ENCODE results near the gene CELA2A. TPM values are rescaled to one million over a fixed set of nuclear protein-coding genes. Genes with fewer than 3 reads are reported as not detected.

Gene CELA2A
- total RNA-seq, 1 experiment from 2014 or later, result not detected

- Histone ChIP-seq H3K27ac (ENCODE audit: low read length) (no peak overlapping the region), H3K9me3 (ENCODE audit: low read length) (no peaks in the 10 kb centered on the region), H3K4me2 (ENCODE audit: low read length) (no peak overlapping the region), H3K9ac (ENCODE audit: low read length) (no peak overlapping the region), H3K4me3 (ENCODE audit: low read length) (no peak overlapping the region), H3K36me3 (ENCODE audit: low read depth, low read length) (no peaks in the 10 kb centered on the region), H3F3A (ENCODE audit: low read length, unreplicated experiment) (no peaks in the 10 kb centered on the region), H3K9me2 (replicated peaks; ENCODE audit: low read length) (no peaks in the 10 kb centered on the region), H2AFZ (ENCODE audit: low read length) (no peak overlapping the region), H3K79me2 (ENCODE audit: low read length) (no peaks in the 10 kb centered on the region), H4K20me1 (ENCODE audit: low read length) (no peaks in the 10 kb centered on the region), H3K4me1 (ENCODE audit: insufficient read depth, low read length) (peaks cover 8% of the 10 kb centered on the region), H3K27me3 (ENCODE audit: low read length) (no peaks in the 10 kb centered on the region)
- CTCF ChIA-PET, result no interaction called here
- TF ChIP-seq EZH2phosphoT487 (IDR thresholded peaks at IDR 0.05; ENCODE audit: borderline replicate concordance, low read length) (no peak), CTCF (conservative IDR thresholded peaks at IDR 0.05; ENCODE audit: low read depth, low read length) (no peak), EZH2 (IDR thresholded peaks at IDR 0.05; ENCODE audit: low read length, unreplicated experiment) (no peak)
- POLR2A ChIA-PET (ENCODE audit: unreplicated experiment), result no interaction called here
- intact Hi-C loops (cut with micrococcal nuclease), result no loop called here
- DNase-seq (no peak), ATAC-seq (no peak)
- no TSS peak for BruUV-seq (replicated peaks)
These were observed 50.7 kb downstream of the CELA2A start for GRCh38 chr1:15507278-15507677.

GRCh38 chr1:15508700-15509487, 52.4 kb downstream of the CELA2A start:
- DNase-seq, result no peak
- BruUV-seq (replicated peaks), result no TSS peak
- POLR2A ChIA-PET (ENCODE audit: unreplicated experiment), result no interaction called here
- CTCF ChIA-PET, result no interaction called here
- H3K79me2 ChIP-seq (ENCODE audit: low read length), result no peaks in the 10 kb centered on the region
- H3K27ac ChIP-seq (ENCODE audit: low read length), result no peak overlapping the region
- H3K4me2 ChIP-seq (ENCODE audit: low read length), result no peak overlapping the region
- peaks cover 8% of the 10 kb centered on the region for H3K4me1 ChIP-seq (ENCODE audit: insufficient read depth, low read length)
- intact Hi-C loops (cut with micrococcal nuclease), result no loop called here
- no peaks in the 10 kb centered on the region for H3K9me2 ChIP-seq (replicated peaks; ENCODE audit: low read length)
- no peaks in the 10 kb centered on the region for H3K36me3 ChIP-seq (ENCODE audit: low read depth, low read length)
- TF ChIP-seq CTCF (conservative IDR thresholded peaks at IDR 0.05; ENCODE audit: low read depth, low read length) (no peak), EZH2 (IDR thresholded peaks at IDR 0.05; ENCODE audit: low read length, unreplicated experiment) (no peak), EZH2phosphoT487 (IDR thresholded peaks at IDR 0.05; ENCODE audit: borderline replicate concordance, low read length) (no peak)
- no peaks in the 10 kb centered on the region for H3F3A ChIP-seq (ENCODE audit: low read length, unreplicated experiment)
- H3K9me3 ChIP-seq (ENCODE audit: low read length), result no peaks in the 10 kb centered on the region
- H3K4me3 ChIP-seq (ENCODE audit: low read length), result no peak overlapping the region
- H3K27me3 ChIP-seq (ENCODE audit: low read length), result no peaks in the 10 kb centered on the region
- H2AFZ ChIP-seq (ENCODE audit: low read length), result no peak overlapping the region
- H4K20me1 ChIP-seq (ENCODE audit: low read length), result no peaks in the 10 kb centered on the region
- no peak for ATAC-seq
- no peak overlapping the region for H3K9ac ChIP-seq (ENCODE audit: low read length)

GRCh38 chr1:15509586-15509985, 53.1 kb downstream of the CELA2A start:
- no peaks in the 10 kb centered on the region for H3K79me2 ChIP-seq (ENCODE audit: low read length)
- no peak overlapping the region for H3K4me3 ChIP-seq (ENCODE audit: low read length)
- TF ChIP-seq EZH2phosphoT487 (IDR thresholded peaks at IDR 0.05; ENCODE audit: borderline replicate concordance, low read length), result no peak
- TF ChIP-seq EZH2 (IDR thresholded peaks at IDR 0.05; ENCODE audit: low read length, unreplicated experiment), result no peak
- TF ChIP-seq CTCF (conservative IDR thresholded peaks at IDR 0.05; ENCODE audit: low read depth, low read length), result no peak
- H3K27ac ChIP-seq (ENCODE audit: low read length), result no peak overlapping the region
- ChIA-PET POLR2A (ENCODE audit: unreplicated experiment) (no interaction called here), CTCF (no interaction called here)
- H2AFZ ChIP-seq (ENCODE audit: low read length), result no peak overlapping the region
- no peaks in the 10 kb centered on the region for H4K20me1 ChIP-seq (ENCODE audit: low read length)
- no peak overlapping the region for H3K4me2 ChIP-seq (ENCODE audit: low read length)
- DNase-seq (no peak), ATAC-seq (no peak)
- no TSS peak for BruUV-seq (replicated peaks)
- H3K9ac ChIP-seq (ENCODE audit: low read length), result no peak overlapping the region
- peaks cover 8% of the 10 kb centered on the region for H3K4me1 ChIP-seq (ENCODE audit: insufficient read depth, low read length)
- H3K9me2 ChIP-seq (replicated peaks; ENCODE audit: low read length), result no peaks in the 10 kb centered on the region
- intact Hi-C loops (cut with micrococcal nuclease), result no loop called here
- H3K27me3 ChIP-seq (ENCODE audit: low read length), result no peaks in the 10 kb centered on the region
- H3K9me3 ChIP-seq (ENCODE audit: low read length), result no peaks in the 10 kb centered on the region
- no peaks in the 10 kb centered on the region for H3K36me3 ChIP-seq (ENCODE audit: low read depth, low read length)
- no peaks in the 10 kb centered on the region for H3F3A ChIP-seq (ENCODE audit: low read length, unreplicated experiment)

Data from PC-3 (cell line).